Measurements from ENCODE around the gene TNF.
A peak's percentile ranks its signal among the peaks of the same experiment; 100 is the strongest.
"Not testable (repeated sequence)": the region's sequence is repeated elsewhere in the genome, so short reads cannot be mapped to it uniquely, and the experiment has no call there.

Gene TNF

GRCh38 chr6:31585491-31585890, 10.1 kb downstream of the TNF start:
- FAIRE-seq (peak; percentile 78), DNase-seq (ENCODE audit: extremely low spot score, insufficient read length, low read depth) (no peak)

GRCh38 chr6:31586008-31586407, 10.6 kb downstream of the TNF start, which contains the start of gene LST1:
TSS of gene LST1 (plus strand) at chr6:31586277. CDS start at chr6:31587300, 1,023 bp downstream.
- DNase-seq (ENCODE audit: extremely low spot score, insufficient read length, low read depth) (no peak), FAIRE-seq (no peak)

- FAIRE-seq, result peak; percentile 78
- no peak for DNase-seq (ENCODE audit: extremely low spot score, insufficient read length, low read depth)
These were observed 11.4 kb downstream of the TNF start for GRCh38 chr6:31586599-31587281.

GRCh38 chr6:31587791-31588777, 12.7 kb downstream of the TNF start:
- DNase-seq (ENCODE audit: extremely low spot score, insufficient read length, low read depth) (no peak), FAIRE-seq (peak; percentile 84)

- no peak for FAIRE-seq
- no peak for DNase-seq (ENCODE audit: extremely low spot score, insufficient read length, low read depth)
These were observed 13.7 kb downstream of the TNF start for GRCh38 chr6:31588871-31589650.

GRCh38 chr6:31590691-31591090, 15.3 kb downstream of the TNF start:
- not testable (repeated sequence) for DNase-seq (ENCODE audit: extremely low spot score, insufficient read length, low read depth); FAIRE-seq

- FAIRE-seq (no peak), DNase-seq (ENCODE audit: extremely low spot score, insufficient read length, low read depth) (no peak)
These were observed 17.0 kb downstream of the TNF start for GRCh38 chr6:31592396-31592771.

- DNase-seq (ENCODE audit: extremely low spot score, insufficient read length, low read depth), result no peak
- peak; percentile 74 for FAIRE-seq
These were observed 21.6 kb downstream of the TNF start for GRCh38 chr6:31597006-31597405.

GRCh38 chr6:31607317-31607716, 32.0 kb downstream of the TNF start:
- FAIRE-seq (no peak), DNase-seq (ENCODE audit: extremely low spot score, insufficient read length, low read depth) (no peak)

- FAIRE-seq (no peak), DNase-seq (ENCODE audit: extremely low spot score, insufficient read length, low read depth) (no peak)
These were observed 34.4 kb downstream of the TNF start for GRCh38 chr6:31609519-31610406.

GRCh38 chr6:31610968-31611367, 35.6 kb downstream of the TNF start:
- no peak for FAIRE-seq
- DNase-seq (ENCODE audit: extremely low spot score, insufficient read length, low read depth), result no peak

- FAIRE-seq (peak; percentile 78), DNase-seq (ENCODE audit: extremely low spot score, insufficient read length, low read depth) (peak; percentile 43)
These were observed 38.8 kb downstream of the TNF start for GRCh38 chr6:31614075-31614619.

GRCh38 chr6:31614684-31615578, 39.6 kb downstream of the TNF start, which contains the start of gene AIF1:
TSS of gene AIF1 (plus strand) at chr6:31615234. CDS start at chr6:31615330, 96 bp downstream.
- no peak for DNase-seq (ENCODE audit: extremely low spot score, insufficient read length, low read depth)

GRCh38 chr6:31615748-31616147, 40.4 kb downstream of the TNF start:
- FAIRE-seq, result no peak
- DNase-seq (ENCODE audit: extremely low spot score, insufficient read length, low read depth), result no peak

More at GRCh38 chr6:31614684-31615578, 39.6 kb downstream of the TNF start, which contains the start of gene AIF1:
- no peak for FAIRE-seq

- DNase-seq (ENCODE audit: extremely low spot score, insufficient read length, low read depth), result no peak
- FAIRE-seq, result no peak
These were observed 41.6 kb downstream of the TNF start for GRCh38 chr6:31617010-31617409.

- peak; percentile 74 for DNase-seq (ENCODE audit: extremely low spot score, insufficient read length, low read depth)
- FAIRE-seq, result peak; percentile 98
These were observed 44.6 kb downstream of the TNF start for GRCh38 chr6:31619805-31620585.

Measured in GM18507 (cell line).